K562 (cell line): ENCODE results near the gene PSMD8. TPM values are rescaled to one million over a fixed set of nuclear protein-coding genes. Genes with fewer than 3 reads are reported as not detected.

Experiments used
- BRF1 ChIP-seq: IDR thresholded peaks from 3 replicates; pipeline ENCODE4 v1.6.1; 2011; ENCODE audit warnings: borderline replicate concordance, mild to moderate bottlenecking; ENCODE audit not compliant: insufficient read length; ENCODE audit errors: extremely low read depth
- DPF2 ChIP-seq: fragments of 450-650 bp; IDR thresholded peaks from 2 replicates; pipeline ENCODE4 v1.6.1; 2016
- EP300 ChIP-seq: IDR thresholded peaks from 2 replicates; pipeline ENCODE4 v1.6.1; 2012; ENCODE audit warnings: low read length, improper control_type of control experiment
- HMG20A ChIP-seq: fragments of 450-650 bp; formaldehyde crosslinking; conservative IDR thresholded peaks from 2 replicates; pipeline ENCODE4 v1.4.0; 2020; ENCODE audit warnings: mild to moderate bottlenecking, mixed read lengths
- MTA3 ChIP-seq: fragments of 450-650 bp; formaldehyde crosslinking; IDR thresholded peaks from 2 replicates; pipeline ENCODE4 v1.6.1; 2017; ENCODE audit warnings: mild to moderate bottlenecking, borderline replicate concordance
- PHTF2 ChIP-seq: fragments of 250-450 bp; sonication (Bioruptor Pico); IDR thresholded peaks from 2 replicates; pipeline ENCODE4 v1.5.0; 2021; ENCODE audit warnings: mild to moderate bottlenecking
- PML ChIP-seq: IDR thresholded peaks from 2 replicates; pipeline ENCODE4 v1.6.1; 2012; ENCODE audit warnings: low read length, inconsistent platforms
- PRPF4 ChIP-seq: fragments of 200-400 bp; formaldehyde crosslinking; IDR thresholded peaks from one replicate; pipeline ENCODE4 v1.6.1; 2017; ENCODE audit warnings: low read length, low read depth, mild to moderate bottlenecking; ENCODE audit not compliant: insufficient read depth, poor library complexity, severe bottlenecking
- SMARCE1 ChIP-seq: fragments of 450-650 bp; IDR thresholded peaks from 2 replicates; pipeline ENCODE4 v1.7.1; 2016; ENCODE audit warnings: mild to moderate bottlenecking
- TCF3 ChIP-seq: sonication (generic); formaldehyde crosslinking; IDR thresholded peaks from 2 replicates; pipeline ENCODE4 v1.4.0; 2020; ENCODE audit warnings: mild to moderate bottlenecking, missing genetic modification reagents
- TCF7L2 ChIP-seq: fragments of 150-350 bp; IDR thresholded peaks from 2 replicates; pipeline ENCODE4 v1.6.1; 2016; ENCODE audit warnings: low read depth, mild to moderate bottlenecking, low read length, moderate library complexity
- TEAD4 ChIP-seq, 2 experiments: sonication (generic) in 1 of 2; formaldehyde crosslinking in 1 of 2; IDR thresholded peaks; 2 replicates each; pipeline versions ENCODE4 v1.6.1 to v1.8.0; 2012 to 2022; ENCODE audit warnings: borderline replicate concordance in 1 of 2, inconsistent platforms in 1 of 2, low read length in 1 of 2, mild to moderate bottlenecking in 1 of 2, missing genetic modification reagents in 1 of 2
- polyA plus RNA-seq, 8 experiments: library from polyadenylated mRNA; depleted of rRNA in 4 of 8; stranded (reverse) in 5 of 8; unstranded in 3 of 8; fragments of >200 nt; fragmentation: Nextera tagmentation in 2 of 8; fragmentation: Illumina TruSeq in 1 of 8; extraction: Ambion mirVana in 2 of 8; extraction: Trizol in 1 of 8; gene quantifications; 2 replicates each; pipeline versions ENCODE4 v1.2.1 to v1.2.3, GENCODE V29; 2011 to 2014; ENCODE audit warnings: inconsistent platforms in 1 of 8, missing spikeins in 1 of 8
- total RNA-seq, 7 experiments: library from RNA; depleted of rRNA in 6 of 7; stranded (reverse); fragments of >200 nt in 6 of 7; fragmentation: Illumina TruSeq in 2 of 7; extraction: Trizol in 2 of 7; gene quantifications; 2 replicates each; pipeline versions ENCODE4 v1.2.1 to v1.2.3, GENCODE V29; 2011 to 2021; ENCODE audit warnings: low replicate concordance in 1 of 7
- TF ChIP-seq, protein P1 (sequence below): fragments of 200-800 bp; sonication (Bioruptor generic); IDR thresholded peaks from 2 replicates; pipeline ENCODE4 v1.6.1; 2017; ENCODE audit warnings: missing genetic modification characterization, missing compliant biosample characterization
- TF ChIP-seq, protein P2 (sequence below): fragments of 450-650 bp; IDR thresholded peaks from 2 replicates; pipeline ENCODE4 v1.6.1; 2016
- TF ChIP-seq, protein P3 (sequence below): sonication (generic); formaldehyde crosslinking; IDR thresholded peaks from 2 replicates; pipeline ENCODE4 v1.8.1; 2023; ENCODE audit warnings: mild to moderate bottlenecking, missing genetic modification reagents

PSMD8 gene
- total and polyA plus RNA-seq, 9 of the 15 experiments (the other 6 are each of a cell fraction or from before 2014, with no cell fraction given): 130 to 583 (median 315) TPM

DNA sequence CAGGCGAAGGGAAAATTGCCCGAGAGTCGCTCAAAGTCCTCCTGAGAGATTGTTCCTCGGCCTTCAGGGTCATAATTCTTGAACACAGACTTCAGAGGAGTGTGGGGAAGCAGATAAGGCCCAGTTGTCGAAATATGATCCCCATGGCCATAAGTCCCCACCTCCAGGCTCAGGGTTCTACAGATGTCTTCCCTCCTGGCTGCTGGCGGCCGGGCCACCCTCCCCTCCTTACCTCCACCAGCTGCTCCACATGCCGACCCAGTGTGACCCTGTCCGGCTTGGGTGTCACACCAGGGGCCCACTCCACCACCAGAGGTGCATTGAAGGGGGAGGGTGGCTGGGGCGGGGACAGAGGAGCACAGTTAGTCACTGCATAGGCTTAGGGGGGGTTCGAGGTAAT, 38.6 kb downstream of the PSMD8 start (continued):
- TF ChIP-seq, protein P1, sequence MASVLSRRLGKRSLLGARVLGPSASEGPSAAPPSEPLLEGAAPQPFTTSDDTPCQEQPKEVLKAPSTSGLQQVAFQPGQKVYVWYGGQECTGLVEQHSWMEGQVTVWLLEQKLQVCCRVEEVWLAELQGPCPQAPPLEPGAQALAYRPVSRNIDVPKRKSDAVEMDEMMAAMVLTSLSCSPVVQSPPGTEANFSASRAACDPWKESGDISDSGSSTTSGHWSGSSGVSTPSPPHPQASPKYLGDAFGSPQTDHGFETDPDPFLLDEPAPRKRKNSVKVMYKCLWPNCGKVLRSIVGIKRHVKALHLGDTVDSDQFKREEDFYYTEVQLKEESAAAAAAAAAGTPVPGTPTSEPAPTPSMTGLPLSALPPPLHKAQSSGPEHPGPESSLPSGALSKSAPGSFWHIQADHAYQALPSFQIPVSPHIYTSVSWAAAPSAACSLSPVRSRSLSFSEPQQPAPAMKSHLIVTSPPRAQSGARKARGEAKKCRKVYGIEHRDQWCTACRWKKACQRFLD: no peak
- TF ChIP-seq PRPF4 (no peak), EP300 (peak; percentile 79), DPF2 (peak; percentile 89), MTA3 (peak; percentile 69; the same call in 1 of the 2 replicates), BRF1 (no peak), TCF7L2 (no peak), TCF3 (CRISPR knock-in tag) (peak; percentile 90), PHTF2 (no peak), SMARCE1 (peak; percentile 77), PML (0 out of 2 replicates have a peak, but pooled peaks have one; percentile 44), TEAD4 (IDR thresholded peaks at IDR 0.05; ENCODE audit: low read length) (peak; percentile 88), TEAD4 (CRISPR knock-in tag; IDR thresholded peaks at IDR 0.05; ENCODE audit: borderline replicate concordance) (no peak), HMG20A (no peak)
- TF ChIP-seq, protein P2, sequence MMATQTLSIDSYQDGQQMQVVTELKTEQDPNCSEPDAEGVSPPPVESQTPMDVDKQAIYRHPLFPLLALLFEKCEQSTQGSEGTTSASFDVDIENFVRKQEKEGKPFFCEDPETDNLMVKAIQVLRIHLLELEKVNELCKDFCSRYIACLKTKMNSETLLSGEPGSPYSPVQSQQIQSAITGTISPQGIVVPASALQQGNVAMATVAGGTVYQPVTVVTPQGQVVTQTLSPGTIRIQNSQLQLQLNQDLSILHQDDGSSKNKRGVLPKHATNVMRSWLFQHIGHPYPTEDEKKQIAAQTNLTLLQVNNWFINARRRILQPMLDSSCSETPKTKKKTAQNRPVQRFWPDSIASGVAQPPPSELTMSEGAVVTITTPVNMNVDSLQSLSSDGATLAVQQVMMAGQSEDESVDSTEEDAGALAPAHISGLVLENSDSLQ: peak; percentile 86
- TF ChIP-seq, protein P3, sequence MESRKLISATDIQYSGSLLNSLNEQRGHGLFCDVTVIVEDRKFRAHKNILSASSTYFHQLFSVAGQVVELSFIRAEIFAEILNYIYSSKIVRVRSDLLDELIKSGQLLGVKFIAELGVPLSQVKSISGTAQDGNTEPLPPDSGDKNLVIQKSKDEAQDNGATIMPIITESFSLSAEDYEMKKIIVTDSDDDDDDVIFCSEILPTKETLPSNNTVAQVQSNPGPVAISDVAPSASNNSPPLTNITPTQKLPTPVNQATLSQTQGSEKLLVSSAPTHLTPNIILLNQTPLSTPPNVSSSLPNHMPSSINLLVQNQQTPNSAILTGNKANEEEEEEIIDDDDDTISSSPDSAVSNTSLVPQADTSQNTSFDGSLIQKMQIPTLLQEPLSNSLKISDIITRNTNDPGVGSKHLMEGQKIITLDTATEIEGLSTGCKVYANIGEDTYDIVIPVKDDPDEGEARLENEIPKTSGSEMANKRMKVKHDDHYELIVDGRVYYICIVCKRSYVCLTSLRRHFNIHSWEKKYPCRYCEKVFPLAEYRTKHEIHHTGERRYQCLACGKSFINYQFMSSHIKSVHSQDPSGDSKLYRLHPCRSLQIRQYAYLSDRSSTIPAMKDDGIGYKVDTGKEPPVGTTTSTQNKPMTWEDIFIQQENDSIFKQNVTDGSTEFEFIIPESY: no peak; the same call in 1 of the 2 replicates
